ENCODE data around the gene RAD21L1.

RAD21L1 gene

GRCh38 chr20:1281279-1282057 lies 55.6 kb downstream of the RAD21L1 start:
- H4K20me1 ChIP-seq (ENCODE audit: control insufficient read depth, insufficient read depth, low read depth, low read length), result no peaks in the 10 kb centered on the region

GRCh38 chr20:1282966-1283365 lies 57.1 kb downstream of the RAD21L1 start:
- H4K20me1 ChIP-seq (ENCODE audit: control insufficient read depth, insufficient read depth, low read depth, low read length), result no peaks in the 10 kb centered on the region
- H3K9me2 ChIP-seq (replicated peaks; ENCODE audit: control insufficient read depth, low read length), result no peaks in the 10 kb centered on the region
- H3K4me2 ChIP-seq (ENCODE audit: low read length), result no peak overlapping the region
- H3K27me3 ChIP-seq (ENCODE audit: control insufficient read depth, low read length), result peaks cover 32% of the 10 kb centered on the region; the same call in 1 of the 2 replicates
- no peaks in the 10 kb centered on the region for H3K79me2 ChIP-seq (ENCODE audit: control insufficient read depth, low read length)
- TF ChIP-seq EZH2phosphoT487 (IDR thresholded peaks at IDR 0.05; ENCODE audit: borderline replicate concordance, low read length) (no peak), CTCF (IDR thresholded peaks at IDR 0.05; ENCODE audit: low read depth, low read length, poor library complexity, severe bottlenecking) (no peak)
- H3K36me3 ChIP-seq (ENCODE audit: control insufficient read depth, low read length), result no peaks in the 10 kb centered on the region
- no peak overlapping the region for H3K27ac ChIP-seq (ENCODE audit: low read depth, low read length)
- H3K4me3 ChIP-seq (ENCODE audit: low read length), result no peak overlapping the region
- H3K4me1 ChIP-seq (ENCODE audit: control insufficient read depth, low read length), result no peaks in the 10 kb centered on the region
- no peaks in the 10 kb centered on the region for H3K9me3 ChIP-seq (ENCODE audit: control insufficient read depth, insufficient read depth, low read length)
- no peaks in the 10 kb centered on the region for H3F3A ChIP-seq (ENCODE audit: control insufficient read depth, insufficient read depth)

More at GRCh38 chr20:1281279-1282057, 55.6 kb downstream of the RAD21L1 start:
- H3K79me2 ChIP-seq (ENCODE audit: control insufficient read depth, low read length), result no peaks in the 10 kb centered on the region
- no peaks in the 10 kb centered on the region for H3K36me3 ChIP-seq (ENCODE audit: control insufficient read depth, low read length)
- H3K4me2 ChIP-seq (ENCODE audit: low read length), result no peak overlapping the region
- H3K27me3 ChIP-seq (ENCODE audit: control insufficient read depth, low read length), result peaks cover 21% of the 10 kb centered on the region; the same call in 1 of the 2 replicates
- no peak overlapping the region for H3K4me3 ChIP-seq (ENCODE audit: low read length)
- H3K4me1 ChIP-seq (ENCODE audit: control insufficient read depth, low read length), result no peaks in the 10 kb centered on the region
- H3K9me2 ChIP-seq (replicated peaks; ENCODE audit: control insufficient read depth, low read length), result no peaks in the 10 kb centered on the region
- no peaks in the 10 kb centered on the region for H3F3A ChIP-seq (ENCODE audit: control insufficient read depth, insufficient read depth)
- H3K9me3 ChIP-seq (ENCODE audit: control insufficient read depth, insufficient read depth, low read length), result no peaks in the 10 kb centered on the region
- no peak for TF ChIP-seq CTCF (IDR thresholded peaks at IDR 0.05; ENCODE audit: low read depth, low read length, poor library complexity, severe bottlenecking)
- no peak for TF ChIP-seq EZH2phosphoT487 (IDR thresholded peaks at IDR 0.05; ENCODE audit: borderline replicate concordance, low read length)
- H3K27ac ChIP-seq (ENCODE audit: low read depth, low read length), result no peak overlapping the region

- H3K4me3 ChIP-seq (ENCODE audit: low read length), result no peak overlapping the region
- no peaks in the 10 kb centered on the region for H3K9me2 ChIP-seq (replicated peaks; ENCODE audit: control insufficient read depth, low read length)
- no peaks in the 10 kb centered on the region for H3F3A ChIP-seq (ENCODE audit: control insufficient read depth, insufficient read depth)
- peaks cover 32% of the 10 kb centered on the region; the same call in 1 of the 2 replicates for H3K27me3 ChIP-seq (ENCODE audit: control insufficient read depth, low read length)
- no peaks in the 10 kb centered on the region for H3K36me3 ChIP-seq (ENCODE audit: control insufficient read depth, low read length)
- TF ChIP-seq CTCF (IDR thresholded peaks at IDR 0.05; ENCODE audit: low read depth, low read length, poor library complexity, severe bottlenecking) (no peak), EZH2phosphoT487 (IDR thresholded peaks at IDR 0.05; ENCODE audit: borderline replicate concordance, low read length) (no peak)
- no peak overlapping the region for H3K27ac ChIP-seq (ENCODE audit: low read depth, low read length)
- no peaks in the 10 kb centered on the region for H4K20me1 ChIP-seq (ENCODE audit: control insufficient read depth, insufficient read depth, low read depth, low read length)
- no peaks in the 10 kb centered on the region for H3K9me3 ChIP-seq (ENCODE audit: control insufficient read depth, insufficient read depth, low read length)
- no peaks in the 10 kb centered on the region for H3K4me1 ChIP-seq (ENCODE audit: control insufficient read depth, low read length)
- H3K4me2 ChIP-seq (ENCODE audit: low read length), result no peak overlapping the region
- H3K79me2 ChIP-seq (ENCODE audit: control insufficient read depth, low read length), result no peaks in the 10 kb centered on the region
These were observed 58.0 kb downstream of the RAD21L1 start for GRCh38 chr20:1283522-1284510.

All from DOHH2 (cell line).